ENCODE measurements around the gene LHX4.

LHX4 gene

DNA sequence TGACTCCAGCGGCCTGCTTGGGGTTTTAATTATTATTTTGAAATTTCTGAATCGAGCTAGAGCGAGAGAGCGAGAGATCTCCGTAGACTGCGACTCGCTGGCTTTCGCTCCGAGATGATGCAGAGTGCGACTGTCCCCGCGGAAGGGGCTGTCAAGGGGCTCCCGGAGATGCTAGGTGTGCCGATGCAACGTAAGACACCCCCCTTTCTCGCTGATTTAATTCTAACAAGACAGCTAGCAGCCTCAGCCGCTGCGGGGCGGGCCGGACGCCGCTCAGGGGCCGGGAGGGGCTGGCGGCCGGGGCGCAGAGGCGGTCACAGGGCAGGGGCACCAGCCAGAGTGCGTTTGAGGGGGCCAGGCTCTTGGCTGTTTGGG lies 339 bp downstream of the LHX4 start:
- H3K9ac ChIP-seq (ENCODE audit: low read length): no peak overlapping the region
- peaks cover 14% of the 10 kb centered on the region for H3K4me1 ChIP-seq (ENCODE audit: control insufficient read depth, insufficient read depth, low read length)
- no peaks in the 10 kb centered on the region for H3K36me3 ChIP-seq (ENCODE audit: control insufficient read depth, insufficient read depth, low read length, severe bottlenecking)
- peaks cover 70% of the 10 kb centered on the region for H3K27me3 ChIP-seq (replicated peaks; ENCODE audit: control insufficient read depth, insufficient read depth, low read length)
- DNase-seq (ENCODE audit: low read depth): no peak
- peak overlapping the region; percentile 76 for H3K4me3 ChIP-seq (ENCODE audit: low read length)
- H3K9me3 ChIP-seq (ENCODE audit: control insufficient read depth, low read length): peaks cover 3% of the 10 kb centered on the region

- peak; percentile 71 for DNase-seq (ENCODE audit: low read depth)
- peaks cover 70% of the 10 kb centered on the region for H3K27me3 ChIP-seq (replicated peaks; ENCODE audit: control insufficient read depth, insufficient read depth, low read length)
Measured at GRCh38 chr1:180230791-180231505, 884 bp downstream of the LHX4 start.

GRCh38 chr1:180231506-180231921 lies 1.4 kb downstream of the LHX4 start:
- H3K4me3 ChIP-seq (ENCODE audit: low read length): peak overlapping the region; percentile 76

More at GRCh38 chr1:180230791-180231505, 884 bp downstream of the LHX4 start:
- Histone ChIP-seq H3K9ac (ENCODE audit: low read length) (no peak overlapping the region), H3K4me3 (ENCODE audit: low read length) (peak overlapping the region; percentile 76), H3K4me1 (ENCODE audit: control insufficient read depth, insufficient read depth, low read length) (peaks cover 14% of the 10 kb centered on the region), H3K36me3 (ENCODE audit: control insufficient read depth, insufficient read depth, low read length, severe bottlenecking) (no peaks in the 10 kb centered on the region), H3K9me3 (ENCODE audit: control insufficient read depth, low read length) (peaks cover 3% of the 10 kb centered on the region)

DNA sequence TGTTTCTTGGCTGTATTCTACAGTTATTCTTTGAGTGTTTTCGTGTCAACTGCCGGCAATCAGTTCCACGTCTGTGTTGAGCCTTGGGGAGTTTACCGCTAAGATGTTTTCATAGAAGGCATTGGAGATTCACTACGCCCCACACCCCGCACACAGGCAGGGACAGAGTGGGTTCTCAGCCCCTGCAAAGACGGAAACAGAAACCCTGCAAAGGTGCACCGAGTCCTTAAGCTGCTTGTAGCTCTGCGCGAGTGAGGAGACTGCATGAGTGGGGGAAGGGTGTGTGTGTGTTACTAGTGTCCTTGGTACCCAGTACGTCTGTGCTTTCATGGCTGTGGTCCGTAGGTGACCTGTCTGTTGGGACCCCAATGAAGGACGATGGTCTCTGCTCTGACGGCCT lies 1.9 kb downstream of the LHX4 start:
- H3K36me3 ChIP-seq (ENCODE audit: control insufficient read depth, insufficient read depth, low read length, severe bottlenecking): no peaks in the 10 kb centered on the region
- H3K27me3 ChIP-seq (replicated peaks; ENCODE audit: control insufficient read depth, insufficient read depth, low read length): peaks cover 71% of the 10 kb centered on the region
- H3K9me3 ChIP-seq (ENCODE audit: control insufficient read depth, low read length): peaks cover 5% of the 10 kb centered on the region
- DNase-seq (ENCODE audit: low read depth): no peak
- peaks cover 14% of the 10 kb centered on the region for H3K4me1 ChIP-seq (ENCODE audit: control insufficient read depth, insufficient read depth, low read length)
- no peak overlapping the region for H3K4me3 ChIP-seq (ENCODE audit: low read length)
- no peak overlapping the region for H3K9ac ChIP-seq (ENCODE audit: low read length)

More at GRCh38 chr1:180231506-180231921, 1.4 kb downstream of the LHX4 start:
- Histone ChIP-seq H3K36me3 (ENCODE audit: control insufficient read depth, insufficient read depth, low read length, severe bottlenecking) (no peaks in the 10 kb centered on the region), H3K9me3 (ENCODE audit: control insufficient read depth, low read length) (peaks cover 5% of the 10 kb centered on the region), H3K4me1 (ENCODE audit: control insufficient read depth, insufficient read depth, low read length) (peaks cover 14% of the 10 kb centered on the region), H3K9ac (ENCODE audit: low read length) (no peak overlapping the region), H3K27me3 (replicated peaks; ENCODE audit: control insufficient read depth, insufficient read depth, low read length) (peaks cover 70% of the 10 kb centered on the region)
- DNase-seq (ENCODE audit: low read depth): no peak

DNA sequence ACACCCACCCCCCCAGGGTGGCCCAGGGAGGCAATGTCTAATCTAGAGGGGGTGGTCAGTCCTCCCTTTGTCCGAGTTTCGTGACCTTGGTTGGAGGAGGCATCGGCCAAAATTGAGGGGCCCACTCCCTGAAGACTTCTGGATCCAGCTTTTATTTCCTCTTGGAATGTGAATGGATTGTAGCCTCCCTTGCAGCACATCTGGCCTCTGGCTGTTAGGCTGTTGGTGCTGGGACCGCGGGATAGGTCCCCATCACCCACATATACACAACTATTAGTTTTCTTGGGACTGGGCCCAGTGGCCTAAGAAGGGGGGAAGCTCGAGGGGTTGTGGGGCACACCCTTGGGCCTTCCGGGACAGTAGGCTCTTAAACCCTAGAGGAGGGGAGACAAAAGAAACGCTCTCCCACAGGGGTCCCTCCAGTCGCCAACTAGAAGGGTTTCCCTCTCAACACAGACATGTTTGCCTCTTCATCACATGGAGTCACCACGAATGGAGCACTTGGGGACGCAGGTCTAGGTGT lies 2.5 kb downstream of the LHX4 start:
- Histone ChIP-seq H3K4me3 (ENCODE audit: low read length) (no peak overlapping the region), H3K9ac (ENCODE audit: low read length) (no peak overlapping the region), H3K4me1 (ENCODE audit: control insufficient read depth, insufficient read depth, low read length) (peaks cover 14% of the 10 kb centered on the region), H3K36me3 (ENCODE audit: control insufficient read depth, insufficient read depth, low read length, severe bottlenecking) (no peaks in the 10 kb centered on the region), H3K27me3 (replicated peaks; ENCODE audit: control insufficient read depth, insufficient read depth, low read length) (peaks cover 74% of the 10 kb centered on the region), H3K9me3 (ENCODE audit: control insufficient read depth, low read length) (peaks cover 5% of the 10 kb centered on the region)
- no peak for DNase-seq (ENCODE audit: low read depth)

DNA sequence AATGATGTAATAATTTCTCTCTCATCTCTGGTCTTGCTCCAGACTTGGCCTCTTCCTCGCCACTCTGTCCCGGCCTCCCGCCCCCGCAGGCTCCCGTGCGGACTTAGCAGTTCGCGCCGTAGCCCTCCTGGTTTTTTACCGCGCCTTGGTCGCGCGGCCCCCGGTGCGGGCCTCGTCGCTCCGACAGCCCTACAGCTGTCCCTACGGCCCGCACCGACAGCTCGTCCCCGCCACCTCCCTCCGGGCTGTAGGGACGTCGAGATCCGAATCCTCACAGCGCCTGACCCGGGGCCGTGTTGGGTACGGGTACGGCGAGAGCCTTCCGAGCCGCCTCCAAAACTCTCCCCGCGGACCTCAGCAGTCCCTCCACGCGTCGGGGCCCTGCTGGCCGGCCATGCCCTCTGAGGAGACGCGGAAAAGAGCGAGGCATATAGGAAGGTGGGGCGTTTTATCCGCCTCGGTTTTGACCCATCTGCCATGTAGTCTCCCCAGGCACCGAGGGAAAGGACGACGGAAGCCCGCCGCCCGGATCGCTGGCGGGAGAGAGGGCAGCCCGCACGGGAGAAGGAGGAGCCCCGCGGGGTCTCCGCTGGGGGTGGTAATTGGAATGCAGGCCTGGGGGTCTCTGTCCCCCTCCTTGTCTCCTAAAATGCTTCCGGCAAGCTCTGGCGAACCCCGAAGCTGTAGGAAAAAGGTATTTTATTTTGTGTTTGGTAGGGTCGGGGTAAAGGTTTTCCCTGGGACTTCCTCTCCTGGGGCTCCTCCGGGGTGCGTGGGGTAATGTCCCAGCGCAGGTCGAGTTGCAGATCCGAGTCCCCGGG lies 3.3 kb downstream of the LHX4 start:
- Histone ChIP-seq H3K9me3 (ENCODE audit: control insufficient read depth, low read length) (peaks cover 3% of the 10 kb centered on the region), H3K27me3 (replicated peaks; ENCODE audit: control insufficient read depth, insufficient read depth, low read length) (peaks cover 74% of the 10 kb centered on the region), H3K9ac (ENCODE audit: low read length) (no peak overlapping the region), H3K36me3 (ENCODE audit: control insufficient read depth, insufficient read depth, low read length, severe bottlenecking) (no peaks in the 10 kb centered on the region), H3K4me1 (ENCODE audit: control insufficient read depth, insufficient read depth, low read length) (peaks cover 14% of the 10 kb centered on the region), H3K4me3 (ENCODE audit: low read length) (no peak overlapping the region)
- DNase-seq (ENCODE audit: low read depth): no peak

DNA sequence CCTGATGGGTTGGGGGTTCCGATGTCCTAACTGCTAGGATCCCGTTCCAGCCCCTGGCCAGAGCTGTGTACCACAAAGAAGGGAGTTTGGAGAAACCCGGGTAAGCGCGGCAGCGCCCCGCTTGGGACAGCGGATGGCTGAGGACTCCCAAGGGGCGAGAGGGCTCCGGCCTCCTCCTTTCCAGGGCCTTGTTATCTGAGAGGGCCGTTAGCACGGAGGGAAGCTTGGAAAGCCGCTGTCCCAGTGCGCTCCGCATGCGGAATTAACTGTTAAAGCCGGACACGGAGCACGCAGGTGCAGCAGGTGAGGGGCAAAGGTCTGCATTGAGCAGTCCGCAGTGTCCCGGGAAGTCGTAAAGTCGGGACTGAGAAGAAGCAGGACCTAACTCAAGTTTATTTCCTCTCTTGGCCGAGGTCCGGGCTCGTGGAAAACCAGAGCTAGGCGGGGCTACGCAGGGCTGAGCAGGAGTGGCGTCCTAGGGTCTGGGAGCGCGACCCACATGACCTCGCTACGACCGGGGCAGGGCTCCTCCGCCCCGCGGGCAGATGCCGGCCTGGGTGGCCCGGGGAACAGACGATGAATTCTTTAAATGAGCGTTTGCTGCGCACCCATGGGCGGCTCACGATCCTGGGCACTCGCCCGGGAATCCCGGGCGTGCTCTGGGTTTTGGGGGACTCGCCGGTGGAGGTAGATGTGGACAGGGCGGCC lies 4.5 kb downstream of the LHX4 start:
- Histone ChIP-seq H3K4me1 (ENCODE audit: control insufficient read depth, insufficient read depth, low read length) (peaks cover 12% of the 10 kb centered on the region), H3K36me3 (ENCODE audit: control insufficient read depth, insufficient read depth, low read length, severe bottlenecking) (no peaks in the 10 kb centered on the region), H3K9ac (ENCODE audit: low read length) (no peak overlapping the region), H3K9me3 (ENCODE audit: control insufficient read depth, low read length) (peaks cover 4% of the 10 kb centered on the region), H3K27me3 (replicated peaks; ENCODE audit: control insufficient read depth, insufficient read depth, low read length) (peaks cover 77% of the 10 kb centered on the region), H3K4me3 (ENCODE audit: low read length) (no peak overlapping the region)
- no peak for DNase-seq (ENCODE audit: low read depth)

GRCh38 chr1:180235077-180235501 lies 5.0 kb downstream of the LHX4 start:
- Histone ChIP-seq H3K4me1 (ENCODE audit: control insufficient read depth, insufficient read depth, low read length) (peaks cover 11% of the 10 kb centered on the region), H3K27me3 (replicated peaks; ENCODE audit: control insufficient read depth, insufficient read depth, low read length) (peaks cover 83% of the 10 kb centered on the region), H3K4me3 (ENCODE audit: low read length) (no peak overlapping the region), H3K9me3 (ENCODE audit: control insufficient read depth, low read length) (peaks cover 5% of the 10 kb centered on the region), H3K36me3 (ENCODE audit: control insufficient read depth, insufficient read depth, low read length, severe bottlenecking) (no peaks in the 10 kb centered on the region), H3K9ac (ENCODE audit: low read length) (no peak overlapping the region)
- no peak for DNase-seq (ENCODE audit: low read depth)

DNA sequence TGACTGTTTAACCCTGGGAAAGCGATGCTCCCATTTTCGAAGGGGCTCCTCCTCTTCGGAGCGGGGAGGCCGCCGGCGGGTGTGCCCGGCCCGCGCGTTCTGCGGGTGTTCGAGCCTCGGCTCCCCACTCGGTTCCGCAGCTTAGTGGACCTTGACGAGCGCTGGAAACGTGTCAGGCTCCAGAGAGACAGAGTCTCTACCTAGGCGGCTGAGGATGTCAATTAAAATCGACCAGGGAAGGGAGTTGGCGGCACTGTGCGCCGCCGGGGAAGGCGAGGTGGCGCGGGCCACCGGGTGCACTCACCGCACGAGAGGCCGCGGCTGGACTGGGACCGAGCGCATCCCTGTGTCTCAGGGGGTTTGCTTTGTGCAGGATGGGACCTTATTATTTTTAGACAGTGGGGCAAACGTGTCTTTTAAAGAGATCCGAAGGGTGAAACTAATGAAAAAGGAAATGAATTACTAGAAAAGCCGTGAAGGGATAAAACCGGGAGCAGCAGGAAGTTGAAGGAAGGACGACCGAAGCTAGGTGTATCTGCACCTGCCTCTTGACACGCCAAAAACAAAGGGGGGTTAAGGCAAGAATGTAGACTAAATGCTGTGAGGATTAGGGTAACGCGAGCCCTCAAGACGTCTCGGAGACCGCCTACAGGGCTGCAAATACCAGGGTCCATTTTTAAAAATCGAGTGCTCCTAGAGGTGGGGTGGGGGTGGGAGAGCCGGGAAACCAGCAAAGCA lies 5.6 kb downstream of the LHX4 start:
- Histone ChIP-seq H3K9me3 (ENCODE audit: control insufficient read depth, low read length) (peaks cover 5% of the 10 kb centered on the region), H3K9ac (ENCODE audit: low read length) (no peak overlapping the region), H3K4me1 (ENCODE audit: control insufficient read depth, insufficient read depth, low read length) (peaks cover 9% of the 10 kb centered on the region), H3K4me3 (ENCODE audit: low read length) (no peak overlapping the region), H3K36me3 (ENCODE audit: control insufficient read depth, insufficient read depth, low read length, severe bottlenecking) (no peaks in the 10 kb centered on the region), H3K27me3 (replicated peaks; ENCODE audit: control insufficient read depth, insufficient read depth, low read length) (peaks cover 88% of the 10 kb centered on the region)
- no peak for DNase-seq (ENCODE audit: low read depth)

GRCh38 chr1:180236698-180237509 lies 6.8 kb downstream of the LHX4 start:
- Histone ChIP-seq H3K4me3 (ENCODE audit: low read length) (no peak overlapping the region), H3K9me3 (ENCODE audit: control insufficient read depth, low read length) (peaks cover 5% of the 10 kb centered on the region), H3K36me3 (ENCODE audit: control insufficient read depth, insufficient read depth, low read length, severe bottlenecking) (no peaks in the 10 kb centered on the region), H3K9ac (ENCODE audit: low read length) (no peak overlapping the region), H3K27me3 (replicated peaks; ENCODE audit: control insufficient read depth, insufficient read depth, low read length) (peaks cover 96% of the 10 kb centered on the region), H3K4me1 (ENCODE audit: control insufficient read depth, insufficient read depth, low read length) (peaks cover 2% of the 10 kb centered on the region)
- DNase-seq (ENCODE audit: low read depth): no peak
